Gastroesophageal sphincter (tissue), 4 donors: Measurements from ENCODE around the gene RNF144A. TPM values are rescaled to one million over a fixed set of nuclear protein-coding genes. Genes with fewer than 3 reads are reported as not detected.
A peak's percentile ranks its signal among the peaks of the same experiment; 100 is the strongest.

Experiments used
- ATAC-seq: fragments of 150-250 bp; one replicate; pipeline ENCODE4 v1.9.1; 2016; ENCODE audit warnings: mild to moderate bottlenecking, moderate library complexity
- H3K27ac ChIP-seq, 4 donors: fragments of 200-600 bp; sonication (generic) in 3 of 4; 1 replicate in 3 of 4; 2 replicates in 1 of 4; pipeline ENCODE4 v1.5.1; 2016 to 2019
- H3K27me3 ChIP-seq: fragments of 200-600 bp; sonication (generic); one replicate; pipeline ENCODE4 v1.5.1; 2019
- H3K36me3 ChIP-seq, 2 donors: fragments of 200-600 bp; sonication (generic); one replicate each; pipeline ENCODE4 v1.5.1; 2019; ENCODE audit warnings: control low read depth in 1 of 2
- H3K4me1 ChIP-seq, 3 donors: fragments of 200-600 bp; sonication (generic); 1 replicate in 2 of 3; 2 replicates in 1 of 3; pipeline ENCODE4 v1.5.1; 2016 to 2019; ENCODE audit warnings: control low read depth in 2 of 3
- H3K4me3 ChIP-seq, 2 donors: fragments of 200-600 bp; sonication (generic); one replicate each; pipeline ENCODE4 v1.5.1; 2019; ENCODE audit warnings: mild to moderate bottlenecking in 1 of 2, moderate library complexity in 1 of 2
- H3K9me3 ChIP-seq, 3 donors: fragments of 200-600 bp; sonication (generic); one replicate each; pipeline ENCODE4 v1.5.1; 2017 to 2019; ENCODE audit warnings: control low read depth in 2 of 3
- CTCF ChIP-seq, 4 experiments: fragments of 200-600 bp in 2 of 4; fragments of 450-650 bp in 2 of 4; sonication (generic) in 1 of 4; IDR thresholded peaks; one replicate each; pipeline ENCODE4 v1.5.1; 2017 to 2019; ENCODE audit warnings: antibody characterized with exemption in 4 of 4, mild to moderate bottlenecking in 2 of 4, moderate library complexity in 2 of 4
- EP300 ChIP-seq: sonication (generic); formaldehyde crosslinking; IDR thresholded peaks from one replicate; pipeline ENCODE4 v1.6.1; 2017; ENCODE audit warnings: antibody characterized with exemption, mild to moderate bottlenecking
- POLR2A ChIP-seq, 2 donors: fragments of 450-650 bp; IDR thresholded peaks; one replicate each; pipeline ENCODE4 v1.6.1; 2017; ENCODE audit warnings: antibody characterized with exemption in 2 of 2, mild to moderate bottlenecking in 2 of 2, moderate library complexity in 1 of 2
- POLR2AphosphoS5 ChIP-seq: sonication (generic); formaldehyde crosslinking; IDR thresholded peaks from one replicate; pipeline ENCODE4 v1.6.1; 2017; ENCODE audit warnings: antibody characterized with exemption
- WGBS, 2 donors: methylation state at CpG; one replicate each; pipeline ENCODE4 v1.1.5; 2018; ENCODE audit warnings: low coverage in 1 of 2; 5-methylcytosine and 5-hydroxymethylcytosine counted together
- total RNA-seq, 4 donors: library from RNA; depleted of rRNA; stranded (reverse); fragments of >200 nt; gene quantifications; one replicate each; pipeline ENCODE4 v1.1.0, GENCODE V29; 2016

Gene RNF144A
- total RNA-seq, 4 donors from 2014 or later: 7.2 to 12.9 (median 8.8) TPM

- Histone ChIP-seq H3K4me3 (no peak overlapping the region), H3K9me3 (no peaks in the 10 kb centered on the region), H3K4me1 (peaks cover 3 to 96% (median 13%) of the 10 kb centered on the region in 3 donors), H3K27me3 (no peaks in the 10 kb centered on the region), H3K36me3 (no peaks in the 10 kb centered on the region), H3K27ac (peak overlapping the region in 1 of 4 donors; percentile 76)
- 78% methylated on average over 7 of the region's 7 CpGs for WGBS, 2 donors
- TF ChIP-seq CTCF (IDR thresholded peaks at IDR 0.05): no peak
- TF ChIP-seq EP300: no peak
- TF ChIP-seq POLR2A (IDR thresholded peaks at IDR 0.05): no peak
- TF ChIP-seq POLR2AphosphoS5: no peak
- ATAC-seq: no peak
Observed at GRCh38 chr2:7011356-7012083, 94.3 kb downstream of the RNF144A start.

DNA sequence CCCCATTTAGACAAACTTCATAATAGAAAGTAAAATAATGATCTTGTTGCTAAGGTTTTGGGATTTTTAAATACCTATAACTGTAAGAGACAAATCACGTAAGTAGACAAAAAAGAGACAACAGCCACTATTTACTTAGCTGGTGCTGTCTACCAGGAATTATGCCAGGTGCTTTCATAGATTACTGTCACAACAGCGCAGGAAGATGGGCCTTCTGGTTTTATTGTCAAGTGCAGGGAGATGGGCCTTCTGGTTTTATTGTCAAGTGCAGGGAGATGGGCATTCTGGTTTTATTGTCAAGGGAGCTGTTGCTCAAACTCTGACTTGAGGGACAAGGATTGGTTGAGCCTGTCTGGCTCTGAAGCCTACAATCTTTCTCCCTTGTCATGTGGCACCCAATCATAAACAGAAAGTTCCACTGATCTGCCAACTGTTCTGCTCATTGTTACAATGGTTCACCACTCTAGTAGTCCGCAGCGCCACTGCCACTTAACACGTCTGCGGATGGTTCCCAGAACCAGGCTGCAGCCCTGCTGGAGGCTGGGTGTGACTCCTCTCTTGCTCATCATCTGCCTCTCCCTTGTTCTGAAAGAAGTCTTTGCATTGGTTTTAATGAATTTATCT, 95.0 kb downstream of the RNF144A start:
- 92% methylated on average over 2 to 6 of the region's 6 CpGs for WGBS, 2 donors
- no peaks in the 10 kb centered on the region for H3K36me3 ChIP-seq
- no peak overlapping the region for H3K27ac ChIP-seq
- no peaks in the 10 kb centered on the region for H3K27me3 ChIP-seq
- no peak overlapping the region for H3K4me3 ChIP-seq
- peaks cover 6 to 96% (median 13%) of the 10 kb centered on the region in 3 donors for H3K4me1 ChIP-seq
- no peak for ATAC-seq
- TF ChIP-seq POLR2A (IDR thresholded peaks at IDR 0.05) (no peak), EP300 (no peak), POLR2AphosphoS5 (no peak), CTCF (IDR thresholded peaks at IDR 0.05) (no peak)
- no peaks in the 10 kb centered on the region for H3K9me3 ChIP-seq

DNA sequence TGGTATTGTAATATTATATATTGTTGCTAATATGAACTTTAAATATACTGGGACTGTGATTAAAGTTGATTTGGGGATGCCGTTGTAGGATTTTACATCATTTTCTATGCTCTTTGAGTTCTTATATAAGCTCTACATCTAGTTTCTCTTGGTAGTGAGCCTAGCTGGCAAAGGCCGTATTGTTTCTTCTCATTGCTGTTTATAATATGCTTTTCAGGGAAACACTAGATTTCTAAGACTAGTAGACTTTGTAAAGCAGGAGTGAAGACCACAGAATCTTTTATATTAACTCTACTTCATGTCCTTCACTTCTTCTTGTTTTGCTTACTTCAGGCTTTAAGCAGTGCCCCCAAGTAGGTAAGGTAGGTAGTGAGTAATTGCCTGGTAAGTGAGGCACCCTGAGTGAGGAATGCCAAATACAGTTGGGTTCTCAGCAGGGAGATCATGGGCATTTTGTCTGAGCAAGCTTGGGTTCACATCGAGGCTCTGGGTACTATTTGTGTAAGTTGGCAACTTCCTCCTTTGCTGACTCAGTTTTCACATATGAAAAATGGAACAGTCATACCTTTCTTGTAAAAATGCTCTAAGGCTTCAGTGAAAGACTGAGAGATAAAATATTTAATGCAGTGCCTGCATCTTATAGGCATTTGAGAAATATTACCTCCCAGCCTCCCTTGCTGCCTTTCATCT, 96.4 kb downstream of the RNF144A start:
- Histone ChIP-seq H3K27ac (no peak overlapping the region), H3K27me3 (no peaks in the 10 kb centered on the region), H3K9me3 (no peaks in the 10 kb centered on the region), H3K4me3 (no peak overlapping the region), H3K4me1 (peaks cover 3 to 96% (median 6%) of the 10 kb centered on the region in 3 donors), H3K36me3 (no peaks in the 10 kb centered on the region)
- TF ChIP-seq EP300 (no peak), POLR2AphosphoS5 (no peak), POLR2A (IDR thresholded peaks at IDR 0.05) (no peak), CTCF (IDR thresholded peaks at IDR 0.05) (no peak)
- 48 to 54% methylated on average over 3 of the region's 3 CpGs for WGBS, 2 donors
- ATAC-seq: no peak

DNA sequence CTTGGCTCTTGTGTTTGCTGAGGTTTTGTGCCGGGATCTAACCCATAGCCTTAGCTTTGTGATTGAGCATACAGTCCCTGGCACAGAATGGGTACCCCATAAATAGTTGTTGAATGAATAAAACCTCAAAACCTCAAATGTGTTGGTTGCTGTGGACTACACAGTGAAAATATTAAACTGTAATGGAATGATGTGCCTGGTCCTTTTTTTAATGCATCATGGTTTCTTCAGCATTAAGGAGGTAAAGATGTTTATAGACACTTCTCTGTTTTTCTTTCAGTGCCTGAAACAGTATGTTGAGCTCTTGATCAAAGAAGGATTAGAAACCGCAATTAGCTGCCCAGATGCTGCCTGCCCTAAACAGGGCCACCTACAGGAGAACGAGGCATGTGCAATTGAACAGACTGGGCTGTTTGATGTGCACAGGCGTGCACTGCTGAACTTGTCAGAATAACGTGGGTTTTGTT, 97.0 kb downstream of the RNF144A start:
- Histone ChIP-seq H3K9me3 (no peaks in the 10 kb centered on the region), H3K4me3 (no peak overlapping the region), H3K4me1 (peaks cover 0 to 96% (median 6%) of the 10 kb centered on the region in 3 donors), H3K27me3 (no peaks in the 10 kb centered on the region), H3K27ac (no peak overlapping the region), H3K36me3 (no peaks in the 10 kb centered on the region)
- TF ChIP-seq EP300 (no peak), CTCF (IDR thresholded peaks at IDR 0.05) (peak in 3 of 4 experiments; percentile 9 to 35 (median 27))
- no peak for ATAC-seq
- 45 to 52% methylated on average over 2 to 5 of the region's 5 CpGs for WGBS, 2 donors
